ENCODE measurements around the gene ADNP. TPM values are rescaled to one million over a fixed set of nuclear protein-coding genes. Genes with fewer than 3 reads are reported as not detected.

Gene ADNP
- polyA plus RNA-seq, 2 of the 4 experiments (the other 2 are of a cell fraction): 36.7 to 37.2 TPM

DNA sequence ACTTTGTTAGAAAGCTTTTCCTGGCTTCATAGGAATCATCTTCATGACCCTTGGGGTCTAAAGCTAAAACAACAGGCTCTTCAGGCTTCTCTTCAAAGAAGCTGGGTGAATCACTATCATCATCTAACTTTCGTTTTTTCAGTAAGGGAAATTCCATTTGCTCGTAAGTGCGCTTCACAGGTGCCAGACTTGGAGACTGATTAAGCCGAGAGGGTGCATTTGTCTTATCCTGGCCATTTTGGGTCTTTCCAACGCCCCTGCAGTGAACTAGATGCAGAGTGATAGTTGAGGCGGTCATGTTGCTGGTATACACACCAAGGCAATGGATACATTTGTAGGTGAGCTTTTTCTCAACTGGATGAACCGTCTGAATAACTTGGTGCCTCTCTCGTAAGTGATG lies 38.8 kb downstream of the ADNP start:
- ChIA-PET POLR2A (no interaction called here), CTCF (interaction anchor here (1.5 to 4.1 kb wide), 4 partner anchors 37 to 98 kb away, joined by 3 to 13 read pairs (median 4); partner anchors contain the start of genes ADNP and BCAS4)
- FAIRE-seq: no peak
- Histone ChIP-seq H3K4me1 (peaks cover 10% of the 10 kb centered on the region), H3K27ac (no peak overlapping the region), H3K9me3 (no peaks in the 10 kb centered on the region), H3K4me3 (no peak overlapping the region), H3K4me2 (no peak overlapping the region)
- WGBS (ENCODE audit: missing lambda C conversion rate): 94% methylated on average over 8 of the region's 8 CpGs
- ATAC-seq: no peak
- no peak for DNase-seq (ENCODE audit: low read depth in 1 of 2, low spot score in 1 of 2)
- TF ChIP-seq RNF2 (IDR thresholded peaks at IDR 0.05; ENCODE audit: borderline replicate concordance, low read depth) (no peak), ESRRA (IDR thresholded peaks at IDR 0.05; ENCODE audit: borderline replicate concordance, low read length) (no peak), PHF8 (IDR thresholded peaks at IDR 0.05; ENCODE audit: borderline replicate concordance, low read depth) (no peak), EHMT2 (IDR thresholded peaks at IDR 0.05; ENCODE audit: low read depth) (no peak), JUN (IDR thresholded peaks at IDR 0.05) (no peak), KDM1A (IDR thresholded peaks at IDR 0.05; ENCODE audit: low read depth) (no peak), HOXA7 (CRISPR knock-in tag; IDR thresholded peaks at IDR 0.05) (no peak), TP53 (CRISPR knock-in tag; IDR thresholded peaks at IDR 0.05) (no peak), NFE2L2 (conservative IDR thresholded peaks at IDR 0.05; ENCODE audit: low read length) (no peak), RAD21 (conservative IDR thresholded peaks at IDR 0.05 in 1 of 2, IDR thresholded peaks at IDR 0.05 in 1 of 2) (no peak), RFX5 (IDR thresholded peaks at IDR 0.05) (no peak), MAFK (IDR thresholded peaks at IDR 0.05; ENCODE audit: partially characterized antibody) (no peak), ZFP36 (IDR thresholded peaks at IDR 0.05; ENCODE audit: borderline replicate concordance, partially characterized antibody) (no peak), MYC (IDR thresholded peaks at IDR 0.05; ENCODE audit: borderline replicate concordance, low read length) (no peak), NPAS2 (CRISPR knock-in tag; IDR thresholded peaks at IDR 0.05; ENCODE audit: borderline replicate concordance) (no peak), CBX2 (IDR thresholded peaks at IDR 0.05; ENCODE audit: borderline replicate concordance, low read depth) (no peak), JUNB (IDR thresholded peaks at IDR 0.05) (no peak)
- TF ChIP-seq, protein P1, sequence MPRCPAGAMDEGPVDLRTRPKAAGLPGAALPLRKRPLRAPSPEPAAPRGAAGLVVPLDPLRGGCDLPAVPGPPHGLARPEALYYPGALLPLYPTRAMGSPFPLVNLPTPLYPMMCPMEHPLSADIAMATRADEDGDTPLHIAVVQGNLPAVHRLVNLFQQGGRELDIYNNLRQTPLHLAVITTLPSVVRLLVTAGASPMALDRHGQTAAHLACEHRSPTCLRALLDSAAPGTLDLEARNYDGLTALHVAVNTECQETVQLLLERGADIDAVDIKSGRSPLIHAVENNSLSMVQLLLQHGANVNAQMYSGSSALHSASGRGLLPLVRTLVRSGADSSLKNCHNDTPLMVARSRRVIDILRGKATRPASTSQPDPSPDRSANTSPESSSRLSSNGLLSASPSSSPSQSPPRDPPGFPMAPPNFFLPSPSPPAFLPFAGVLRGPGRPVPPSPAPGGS (IDR thresholded peaks at IDR 0.05): no peak

DNA sequence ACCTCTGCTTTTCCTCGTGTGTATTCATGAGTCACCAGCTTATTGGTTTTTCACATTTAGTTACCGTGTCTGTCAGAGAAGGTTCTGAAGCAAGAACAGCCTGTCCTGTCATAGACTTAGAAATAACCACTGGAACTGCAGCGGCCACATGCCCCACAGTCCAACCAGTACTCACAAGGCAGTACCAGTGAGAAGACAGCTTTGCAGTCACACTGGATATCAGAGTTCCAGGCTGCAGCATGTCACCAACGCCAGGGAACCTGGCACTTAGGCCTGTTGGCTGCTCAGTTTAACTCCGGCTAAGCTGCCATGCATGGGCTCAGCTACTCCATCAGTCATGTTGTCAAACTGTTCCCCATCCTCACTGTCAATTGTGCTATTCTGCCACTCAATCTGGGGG lies 40.1 kb downstream of the ADNP start:
- POLR2A ChIA-PET: no interaction called here
- ATAC-seq: peak in 1 of 2 experiments; percentile 19; a peak in 3 of 6 replicates
- FAIRE-seq: no peak

DNA sequence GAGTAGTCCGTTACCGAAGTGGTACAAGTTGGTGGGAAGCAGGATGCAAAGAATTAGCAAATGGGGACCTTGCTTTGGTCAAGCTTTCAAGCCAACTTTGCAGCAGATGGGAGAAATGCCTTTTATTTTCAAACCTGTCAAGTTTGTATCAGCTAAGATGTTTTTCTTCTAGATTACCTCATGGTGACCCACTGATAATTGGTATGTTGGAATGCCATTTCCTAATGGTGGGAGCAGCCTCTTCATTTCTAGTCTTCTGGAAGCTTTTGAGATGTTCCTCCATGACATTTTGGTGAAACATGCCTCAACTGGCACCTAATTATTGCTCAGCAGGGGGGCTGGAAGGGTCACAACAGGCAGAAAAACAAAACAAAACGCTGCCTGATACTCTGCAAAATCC lies 43.7 kb downstream of the ADNP start:
- ATAC-seq (no peak), FAIRE-seq (no peak), DNase-seq (ENCODE audit: low read depth in 1 of 2, low spot score in 1 of 2) (no peak)
- CTCF ChIA-PET: interaction anchor here (0.5 to 1.9 kb wide), 4 partner anchors 11 to 93 kb away, joined by 3 to 6 read pairs (median 4); partner anchors contain the start of gene BCAS4
- H3K4me2 ChIP-seq: no peak overlapping the region
- no peak overlapping the region for H3K27ac ChIP-seq
- TF ChIP-seq TP53 (CRISPR knock-in tag; IDR thresholded peaks at IDR 0.05) (no peak), HEYL (CRISPR knock-in tag; IDR thresholded peaks at IDR 0.05) (no peak), FOSL2 (IDR thresholded peaks at IDR 0.05) (no peak), FOSL2 (CRISPR knock-in tag; IDR thresholded peaks at IDR 0.05) (no peak), CBX8 (IDR thresholded peaks at IDR 0.05) (no peak)
- TF ChIP-seq, protein P2, sequence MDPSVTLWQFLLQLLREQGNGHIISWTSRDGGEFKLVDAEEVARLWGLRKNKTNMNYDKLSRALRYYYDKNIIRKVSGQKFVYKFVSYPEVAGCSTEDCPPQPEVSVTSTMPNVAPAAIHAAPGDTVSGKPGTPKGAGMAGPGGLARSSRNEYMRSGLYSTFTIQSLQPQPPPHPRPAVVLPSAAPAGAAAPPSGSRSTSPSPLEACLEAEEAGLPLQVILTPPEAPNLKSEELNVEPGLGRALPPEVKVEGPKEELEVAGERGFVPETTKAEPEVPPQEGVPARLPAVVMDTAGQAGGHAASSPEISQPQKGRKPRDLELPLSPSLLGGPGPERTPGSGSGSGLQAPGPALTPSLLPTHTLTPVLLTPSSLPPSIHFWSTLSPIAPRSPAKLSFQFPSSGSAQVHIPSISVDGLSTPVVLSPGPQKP (IDR thresholded peaks at IDR 0.05; ENCODE audit: low read depth, low read length): no peak
- WGBS (ENCODE audit: missing lambda C conversion rate): 93% methylated on average over 3 of the region's 3 CpGs
- no peaks in the 10 kb centered on the region for H3K4me1 ChIP-seq
- no peak overlapping the region for H3K4me3 ChIP-seq
- POLR2A ChIA-PET: no interaction called here
- no peaks in the 10 kb centered on the region for H3K9me3 ChIP-seq

More for the DNA sequence above, 40.1 kb downstream of the ADNP start:
- WGBS (ENCODE audit: missing lambda C conversion rate): 76% methylated on average over 5 of the region's 5 CpGs
- H3K4me1 ChIP-seq: peaks cover 10% of the 10 kb centered on the region
- H3K4me2 ChIP-seq: no peak overlapping the region
- H3K27ac ChIP-seq: no peak overlapping the region
- no peaks in the 10 kb centered on the region for H3K9me3 ChIP-seq
- DNase-seq (ENCODE audit: low read depth in 1 of 2, low spot score in 1 of 2): no peak
- H3K4me3 ChIP-seq: no peak overlapping the region
- no peak for TF ChIP-seq FOSL2 (IDR thresholded peaks at IDR 0.05)
- peak; percentile 37; the same call in 1 of the 2 replicates for TF ChIP-seq FOSL2 (CRISPR knock-in tag; IDR thresholded peaks at IDR 0.05)
- TF ChIP-seq, protein P3, sequence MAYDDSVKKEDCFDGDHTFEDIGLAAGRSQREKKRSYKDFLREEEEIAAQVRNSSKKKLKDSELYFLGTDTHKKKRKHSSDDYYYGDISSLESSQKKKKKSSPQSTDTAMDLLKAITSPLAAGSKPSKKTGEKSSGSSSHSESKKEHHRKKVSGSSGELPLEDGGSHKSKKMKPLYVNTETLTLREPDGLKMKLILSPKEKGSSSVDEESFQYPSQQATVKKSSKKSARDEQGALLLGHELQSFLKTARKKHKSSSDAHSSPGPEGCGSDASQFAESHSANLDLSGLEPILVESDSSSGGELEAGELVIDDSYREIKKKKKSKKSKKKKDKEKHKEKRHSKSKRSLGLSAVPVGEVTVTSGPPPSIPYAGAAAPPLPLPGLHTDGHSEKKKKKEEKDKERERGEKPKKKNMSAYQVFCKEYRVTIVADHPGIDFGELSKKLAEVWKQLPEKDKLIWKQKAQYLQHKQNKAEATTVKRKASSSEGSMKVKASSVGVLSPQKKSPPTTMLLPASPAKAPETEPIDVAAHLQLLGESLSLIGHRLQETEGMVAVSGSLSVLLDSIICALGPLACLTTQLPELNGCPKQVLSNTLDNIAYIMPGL (CRISPR knock-in tag; IDR thresholded peaks at IDR 0.05; ENCODE audit: borderline replicate concordance): no peak
- CTCF ChIA-PET: interaction anchor here (0.8 to 4.1 kb wide), 5 partner anchors 10 to 103 kb away, joined by 3 to 13 read pairs (median 4); partner anchors contain the start of gene ADNP
